Brain microvascular endothelial cell (primary cell): ENCODE data around the gene VPS33A.

Experiments
- DNase-seq: peaks from one replicate; pipeline ENCODE4 v3.0.0-alpha.2; 2020
- H3K27ac ChIP-seq: fragments of 250-450 bp; sonication (Bioruptor Pico); 2 replicates; pipeline ENCODE4 v1.5.1; 2020; ENCODE audit warnings: mild to moderate bottlenecking, moderate library complexity
- H3K27me3 ChIP-seq: fragments of 250-450 bp; sonication (Bioruptor Pico); replicated peaks from 2 replicates; pipeline ENCODE4 v1.5.1; 2020; ENCODE audit warnings: mild to moderate bottlenecking
- H3K36me3 ChIP-seq: fragments of 250-450 bp; sonication (Bioruptor Pico); replicated peaks from 2 replicates; pipeline ENCODE4 v1.5.1; 2020; ENCODE audit warnings: mild to moderate bottlenecking
- H3K4me3 ChIP-seq: 2 replicates; pipeline ENCODE4 v1.5.1; 2011; ENCODE audit warnings: low read depth, mild to moderate bottlenecking, control low read depth, low read length, moderate library complexity
- in situ Hi-C: cut with HindIII; loops from 2 replicates; pipeline ENCODE4 v1.10.0; 2017; ENCODE audit warnings: low sequenced_read_pairs, low pct_ligation_motif_present
- TF ChIP-seq, protein P1 (sequence below): IDR thresholded peaks from 2 replicates; pipeline ENCODE4 v1.5.1; 2011; ENCODE audit warnings: low read depth, mild to moderate bottlenecking, moderate library complexity, low read length, control low read depth, inconsistent platforms; ENCODE audit errors: missing control alignments

VPS33A gene

DNA sequence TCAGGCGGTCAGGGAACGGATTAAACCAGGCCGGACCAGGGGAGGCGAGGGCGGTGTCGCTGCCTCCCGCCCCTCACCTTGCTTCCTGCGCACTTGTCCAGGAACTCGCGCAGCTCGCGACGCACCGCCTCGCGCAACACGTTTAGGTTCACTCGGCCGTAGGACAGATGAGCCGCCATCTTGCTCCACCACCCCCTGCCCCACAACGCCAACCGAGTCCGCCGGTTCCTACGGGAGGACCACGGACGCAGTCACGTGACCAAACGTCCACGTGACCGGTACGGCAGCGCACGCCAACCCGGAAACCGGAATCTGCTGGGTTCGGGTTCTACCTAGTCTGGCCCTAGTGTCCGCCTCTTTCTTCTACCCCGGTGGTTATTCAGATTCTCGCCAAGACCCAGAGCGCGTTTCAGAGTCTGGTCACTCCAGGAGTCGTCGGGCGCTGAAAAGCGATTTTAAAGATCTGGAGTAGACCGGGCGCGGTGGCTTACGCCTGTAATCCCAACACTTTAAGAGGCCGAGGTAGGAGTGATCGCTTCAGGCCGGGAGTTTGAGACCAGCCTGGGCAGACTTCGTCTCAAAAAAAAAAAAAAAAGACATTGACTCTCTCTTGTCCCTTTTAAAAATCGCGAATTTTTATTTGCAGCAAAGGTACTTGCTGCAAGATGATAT lies at the start of gene VPS33A:
Gene VPS33A, minus strand, starts transcription at position 265 of the 672 bp plus-strand sequence. Its CDS starts 86 bp downstream, at position 179.
- H3K27ac ChIP-seq, result peak within 1 kb of the TSS; percentile 52
- H3K36me3 ChIP-seq, result peaks cover under 1% of the 10 kb centered on the region
- DNase-seq, result peak; percentile 97
- no peaks in the 10 kb centered on the region for H3K27me3 ChIP-seq
- H3K4me3 ChIP-seq, result peak within 1 kb of the TSS; percentile 88
- in situ Hi-C loops, result no loop called here
- TF ChIP-seq, protein P1, sequence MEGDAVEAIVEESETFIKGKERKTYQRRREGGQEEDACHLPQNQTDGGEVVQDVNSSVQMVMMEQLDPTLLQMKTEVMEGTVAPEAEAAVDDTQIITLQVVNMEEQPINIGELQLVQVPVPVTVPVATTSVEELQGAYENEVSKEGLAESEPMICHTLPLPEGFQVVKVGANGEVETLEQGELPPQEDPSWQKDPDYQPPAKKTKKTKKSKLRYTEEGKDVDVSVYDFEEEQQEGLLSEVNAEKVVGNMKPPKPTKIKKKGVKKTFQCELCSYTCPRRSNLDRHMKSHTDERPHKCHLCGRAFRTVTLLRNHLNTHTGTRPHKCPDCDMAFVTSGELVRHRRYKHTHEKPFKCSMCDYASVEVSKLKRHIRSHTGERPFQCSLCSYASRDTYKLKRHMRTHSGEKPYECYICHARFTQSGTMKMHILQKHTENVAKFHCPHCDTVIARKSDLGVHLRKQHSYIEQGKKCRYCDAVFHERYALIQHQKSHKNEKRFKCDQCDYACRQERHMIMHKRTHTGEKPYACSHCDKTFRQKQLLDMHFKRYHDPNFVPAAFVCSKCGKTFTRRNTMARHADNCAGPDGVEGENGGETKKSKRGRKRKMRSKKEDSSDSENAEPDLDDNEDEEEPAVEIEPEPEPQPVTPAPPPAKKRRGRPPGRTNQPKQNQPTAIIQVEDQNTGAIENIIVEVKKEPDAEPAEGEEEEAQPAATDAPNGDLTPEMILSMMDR, result no peak

DNA sequence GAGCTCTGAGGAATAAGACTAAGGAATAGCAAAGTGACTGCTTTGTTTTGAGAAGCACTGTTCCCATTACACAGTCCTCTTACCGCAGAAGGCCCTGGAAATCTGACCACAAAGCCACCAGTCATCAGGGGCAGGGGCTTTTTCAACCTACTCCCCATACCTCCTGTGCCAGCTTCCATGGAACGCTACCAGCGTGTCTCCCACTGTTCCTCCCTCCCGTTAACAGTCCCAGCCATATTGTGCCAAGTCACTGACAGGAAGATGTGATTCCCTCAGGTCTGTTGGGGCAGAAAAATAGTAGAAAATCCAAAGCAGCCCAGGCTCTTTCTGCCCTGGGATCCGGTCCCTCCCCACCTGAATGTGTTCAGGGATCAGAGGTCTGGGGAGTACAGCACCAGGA lies 46.6 kb upstream of the VPS33A start:
- TF ChIP-seq, protein P1, result no peak
- Histone ChIP-seq H3K27me3 (no peaks in the 10 kb centered on the region), H3K36me3 (peaks cover 28% of the 10 kb centered on the region), H3K27ac (no peak overlapping the region), H3K4me3 (no peak overlapping the region)
- no peak for DNase-seq
- in situ Hi-C loops, result no loop called here

DNA sequence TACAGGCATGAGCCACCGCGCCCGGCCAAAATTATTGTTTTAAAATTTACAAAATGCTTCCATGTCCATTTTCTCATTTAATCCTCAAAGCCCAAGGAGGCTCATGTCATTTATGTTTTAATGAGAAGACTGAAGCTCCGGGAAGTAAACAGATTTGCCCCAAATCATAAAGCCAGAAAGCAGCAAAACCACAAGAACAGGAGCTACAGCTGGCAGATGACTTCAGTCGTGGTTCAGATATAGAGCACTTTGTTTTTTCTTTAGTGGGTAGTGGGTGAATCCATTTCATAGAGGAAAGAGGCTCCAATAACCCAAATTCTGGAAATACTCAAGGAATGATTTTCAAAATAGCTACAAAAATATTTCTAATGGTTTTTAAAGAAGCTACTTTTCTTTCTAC lies 45.4 kb upstream of the VPS33A start:
- Histone ChIP-seq H3K27me3 (no peaks in the 10 kb centered on the region), H3K4me3 (no peak overlapping the region), H3K36me3 (peaks cover 26% of the 10 kb centered on the region), H3K27ac (no peak overlapping the region)
- in situ Hi-C loops, result no loop called here
- no peak for DNase-seq
- TF ChIP-seq, protein P1, result no peak

DNA sequence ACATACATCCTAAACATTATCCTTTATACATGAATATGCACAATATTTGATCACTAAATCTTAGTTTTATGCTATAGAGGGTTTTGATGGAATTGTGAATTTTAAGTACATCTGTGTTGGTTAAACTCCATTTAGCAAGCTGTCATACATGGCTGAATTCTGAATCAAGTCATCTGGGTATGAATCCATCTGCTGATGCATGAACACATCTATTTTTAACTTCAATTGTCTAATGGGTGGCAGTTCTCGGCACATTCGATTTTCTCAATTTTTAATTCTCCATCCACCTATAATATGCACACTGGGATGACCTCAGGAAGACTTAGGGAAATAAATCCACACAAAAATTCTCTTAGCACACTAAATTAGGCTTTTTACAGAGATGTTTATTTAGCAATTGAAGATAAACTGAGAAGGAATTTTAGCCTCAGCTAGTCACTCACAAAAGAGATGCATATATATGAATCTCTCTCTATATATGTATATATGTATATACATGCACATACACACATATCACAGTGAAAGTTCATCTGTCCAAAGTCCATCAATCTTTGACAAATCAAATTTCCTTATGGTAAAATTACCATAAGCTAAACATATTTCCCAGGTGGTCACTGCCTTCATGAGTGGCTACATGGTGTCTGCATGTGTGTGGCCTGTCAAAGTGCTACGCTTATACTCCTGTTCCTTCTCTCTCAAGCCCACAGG lies 44.5 kb upstream of the VPS33A start:
- no peak overlapping the region for H3K27ac ChIP-seq
- no peaks in the 10 kb centered on the region for H3K27me3 ChIP-seq
- in situ Hi-C loops, result no loop called here
- H3K36me3 ChIP-seq, result peaks cover 20% of the 10 kb centered on the region
- TF ChIP-seq, protein P1, result no peak
- no peak for DNase-seq
- H3K4me3 ChIP-seq, result no peak overlapping the region

DNA sequence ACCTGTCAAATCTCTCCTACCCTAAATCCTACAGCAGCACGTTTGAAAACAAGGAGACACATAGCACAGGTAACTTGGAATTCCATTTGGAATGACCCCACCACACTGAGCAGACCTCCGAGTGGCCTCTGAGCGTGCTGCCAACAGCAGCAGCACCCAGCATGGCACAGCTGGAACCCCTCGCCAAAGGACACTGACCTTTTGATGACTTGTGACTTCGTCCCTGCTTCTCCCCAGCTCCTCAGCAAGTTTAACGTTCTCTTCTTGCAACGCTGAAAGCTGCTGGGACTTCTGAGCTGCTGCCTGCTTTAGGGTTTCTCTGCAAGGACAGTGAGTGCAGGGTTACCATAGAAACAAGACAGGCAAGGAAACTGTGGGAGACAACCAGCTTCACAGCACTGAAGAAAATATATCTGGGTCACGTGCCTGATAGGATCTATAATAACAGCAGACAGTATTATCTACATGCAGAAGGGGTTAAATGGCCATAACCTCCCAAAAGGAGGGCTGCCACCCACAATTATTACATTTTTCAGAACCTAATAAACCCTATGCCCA lies 43.3 kb upstream of the VPS33A start:
- DNase-seq, result no peak

More for the DNA sequence above, 43.3 kb upstream of the VPS33A start:
- Histone ChIP-seq H3K27ac (no peak overlapping the region), H3K4me3 (no peak overlapping the region), H3K27me3 (no peaks in the 10 kb centered on the region), H3K36me3 (peaks cover 24% of the 10 kb centered on the region)
- in situ Hi-C loops, result no loop called here
- TF ChIP-seq, protein P1, result no peak
